ENCODE measurements around the gene PLA2G4A.

GRCh38 chr1:186792870-186793581 is 35.7 kb upstream of the PLA2G4A start:
- TF ChIP-seq CTCF (conservative IDR thresholded peaks at IDR 0.05; ENCODE audit: low read depth in 2 of 2) (no peak), EZH2 (IDR thresholded peaks at IDR 0.05; ENCODE audit: low read depth, unreplicated experiment) (no peak), POLR2AphosphoS5 (IDR thresholded peaks at IDR 0.05; ENCODE audit: low read depth) (no peak), CREB1 (CRISPR knock-in tag; IDR thresholded peaks at IDR 0.05; ENCODE audit: low read depth) (no peak), JUNB (IDR thresholded peaks at IDR 0.05; ENCODE audit: unreplicated experiment) (no peak), EZH2phosphoT487 (IDR thresholded peaks at IDR 0.05; ENCODE audit: unreplicated experiment) (no peak)
- TF ChIP-seq, protein P1, sequence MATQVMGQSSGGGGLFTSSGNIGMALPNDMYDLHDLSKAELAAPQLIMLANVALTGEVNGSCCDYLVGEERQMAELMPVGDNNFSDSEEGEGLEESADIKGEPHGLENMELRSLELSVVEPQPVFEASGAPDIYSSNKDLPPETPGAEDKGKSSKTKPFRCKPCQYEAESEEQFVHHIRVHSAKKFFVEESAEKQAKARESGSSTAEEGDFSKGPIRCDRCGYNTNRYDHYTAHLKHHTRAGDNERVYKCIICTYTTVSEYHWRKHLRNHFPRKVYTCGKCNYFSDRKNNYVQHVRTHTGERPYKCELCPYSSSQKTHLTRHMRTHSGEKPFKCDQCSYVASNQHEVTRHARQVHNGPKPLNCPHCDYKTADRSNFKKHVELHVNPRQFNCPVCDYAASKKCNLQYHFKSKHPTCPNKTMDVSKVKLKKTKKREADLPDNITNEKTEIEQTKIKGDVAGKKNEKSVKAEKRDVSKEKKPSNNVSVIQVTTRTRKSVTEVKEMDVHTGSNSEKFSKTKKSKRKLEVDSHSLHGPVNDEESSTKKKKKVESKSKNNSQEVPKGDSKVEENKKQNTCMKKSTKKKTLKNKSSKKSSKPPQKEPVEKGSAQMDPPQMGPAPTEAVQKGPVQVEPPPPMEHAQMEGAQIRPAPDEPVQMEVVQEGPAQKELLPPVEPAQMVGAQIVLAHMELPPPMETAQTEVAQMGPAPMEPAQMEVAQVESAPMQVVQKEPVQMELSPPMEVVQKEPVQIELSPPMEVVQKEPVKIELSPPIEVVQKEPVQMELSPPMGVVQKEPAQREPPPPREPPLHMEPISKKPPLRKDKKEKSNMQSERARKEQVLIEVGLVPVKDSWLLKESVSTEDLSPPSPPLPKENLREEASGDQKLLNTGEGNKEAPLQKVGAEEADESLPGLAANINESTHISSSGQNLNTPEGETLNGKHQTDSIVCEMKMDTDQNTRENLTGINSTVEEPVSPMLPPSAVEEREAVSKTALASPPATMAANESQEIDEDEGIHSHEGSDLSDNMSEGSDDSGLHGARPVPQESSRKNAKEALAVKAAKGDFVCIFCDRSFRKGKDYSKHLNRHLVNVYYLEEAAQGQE (IDR thresholded peaks at IDR 0.05; ENCODE audit: unreplicated experiment) = no peak
